GM12878 (cell line): ENCODE data around the gene FKBP1B.

Source experiments
- IKZF1 ChIP-seq: fragments of 450-650 bp; conservative IDR thresholded peaks from 2 replicates; pipeline ENCODE4 v1.6.1; 2017; ENCODE audit warnings: antibody characterized with exemption, mild to moderate bottlenecking
- LARP7 ChIP-seq: fragments of 450-650 bp; IDR thresholded peaks from 2 replicates; pipeline ENCODE4 v1.6.1; 2017; ENCODE audit warnings: mild to moderate bottlenecking
- MXI1 ChIP-seq: fragments of 150-350 bp; IDR thresholded peaks from 2 replicates; pipeline ENCODE4 v1.6.1; 2011; ENCODE audit warnings: low read depth, mild to moderate bottlenecking, inconsistent platforms, low read length, improper control_type of control experiment
- MYC ChIP-seq: IDR thresholded peaks from 2 replicates; pipeline ENCODE4 v1.6.1; 2011; ENCODE audit warnings: mild to moderate bottlenecking, low read length, moderate library complexity, inconsistent platforms; ENCODE audit not compliant: insufficient read depth, insufficient replicate concordance, insufficient read length, severe bottlenecking
- SIN3A ChIP-seq: IDR thresholded peaks from 2 replicates; pipeline ENCODE4 v1.6.1; 2012; ENCODE audit warnings: low read depth, low read length, improper control_type of control experiment
- TBL1XR1 ChIP-seq: IDR thresholded peaks from 2 replicates; pipeline ENCODE4 v1.6.1; 2012; ENCODE audit warnings: low read depth, low read length, improper control_type of control experiment

GRCh38 chr2:24024018-24024417 lies 25.5 kb upstream of the FKBP1B start:
- no peak for TF ChIP-seq MYC
- no peak for TF ChIP-seq IKZF1
- no peak for TF ChIP-seq LARP7
- TF ChIP-seq TBL1XR1 = no peak
- no peak for TF ChIP-seq SIN3A
- no peak for TF ChIP-seq MXI1
